Epithelial cell of esophagus (primary cell): ENCODE data around the gene CTSD.

Experiments used
- DNase-seq: peaks from one replicate; pipeline ENCODE4 v3.0.0; 2010; ENCODE audit warnings: low read depth
- H3K4me3 ChIP-seq: 2 replicates; pipeline ENCODE4 v1.5.1; 2011; ENCODE audit warnings: mild to moderate bottlenecking, low read length, control low read depth
- CTCF ChIP-seq: IDR thresholded peaks from 2 replicates; pipeline ENCODE4 v1.5.1; 2011; ENCODE audit warnings: low read depth, mild to moderate bottlenecking, low read length, control low read depth, inconsistent platforms; ENCODE audit not compliant: insufficient read depth; ENCODE audit errors: missing control alignments

Gene CTSD

GRCh38 chr11:1751999-1752906 is 11.5 kb downstream of the CTSD start:
- no peak for DNase-seq
- no peak overlapping the region for H3K4me3 ChIP-seq
- TF ChIP-seq CTCF = no peak

- no peak for TF ChIP-seq CTCF
- no peak for DNase-seq
- no peak overlapping the region for H3K4me3 ChIP-seq
Observed at GRCh38 chr11:1751531-1751921, 12.2 kb downstream of the CTSD start.

- TF ChIP-seq CTCF = no peak
- DNase-seq = no peak
- peak overlapping the region; percentile 83 for H3K4me3 ChIP-seq
Observed at GRCh38 chr11:1750840-1751530, 12.7 kb downstream of the CTSD start.

DNA sequence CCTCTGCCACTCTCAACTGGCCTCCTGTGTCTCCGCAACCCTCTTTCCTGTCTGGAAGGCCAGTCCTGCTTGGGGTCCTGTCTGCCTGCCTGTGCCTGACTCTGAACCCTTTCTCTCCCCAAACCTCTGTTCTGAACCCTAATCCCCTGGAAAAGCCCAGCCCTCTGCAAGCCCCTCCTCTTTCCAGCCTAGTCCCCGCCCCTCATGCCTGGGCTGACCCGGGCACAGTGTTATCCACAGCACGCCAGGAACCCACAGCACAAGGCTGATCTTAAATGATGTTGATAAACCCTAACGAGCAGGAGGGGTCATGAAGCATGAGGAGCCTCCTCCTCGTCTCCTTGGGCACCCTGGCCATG is 13.3 kb downstream of the CTSD start, which contains the start of gene IFITM10:
Gene IFITM10 (minus strand): TSS at position 115 of the 359 bp plus-strand sequence. CDS start 153 bp downstream, outside the sequence.
- peak within 1 kb of the TSS; percentile 83 for H3K4me3 ChIP-seq
- DNase-seq = peak; percentile 27
- TF ChIP-seq CTCF = no peak

DNA sequence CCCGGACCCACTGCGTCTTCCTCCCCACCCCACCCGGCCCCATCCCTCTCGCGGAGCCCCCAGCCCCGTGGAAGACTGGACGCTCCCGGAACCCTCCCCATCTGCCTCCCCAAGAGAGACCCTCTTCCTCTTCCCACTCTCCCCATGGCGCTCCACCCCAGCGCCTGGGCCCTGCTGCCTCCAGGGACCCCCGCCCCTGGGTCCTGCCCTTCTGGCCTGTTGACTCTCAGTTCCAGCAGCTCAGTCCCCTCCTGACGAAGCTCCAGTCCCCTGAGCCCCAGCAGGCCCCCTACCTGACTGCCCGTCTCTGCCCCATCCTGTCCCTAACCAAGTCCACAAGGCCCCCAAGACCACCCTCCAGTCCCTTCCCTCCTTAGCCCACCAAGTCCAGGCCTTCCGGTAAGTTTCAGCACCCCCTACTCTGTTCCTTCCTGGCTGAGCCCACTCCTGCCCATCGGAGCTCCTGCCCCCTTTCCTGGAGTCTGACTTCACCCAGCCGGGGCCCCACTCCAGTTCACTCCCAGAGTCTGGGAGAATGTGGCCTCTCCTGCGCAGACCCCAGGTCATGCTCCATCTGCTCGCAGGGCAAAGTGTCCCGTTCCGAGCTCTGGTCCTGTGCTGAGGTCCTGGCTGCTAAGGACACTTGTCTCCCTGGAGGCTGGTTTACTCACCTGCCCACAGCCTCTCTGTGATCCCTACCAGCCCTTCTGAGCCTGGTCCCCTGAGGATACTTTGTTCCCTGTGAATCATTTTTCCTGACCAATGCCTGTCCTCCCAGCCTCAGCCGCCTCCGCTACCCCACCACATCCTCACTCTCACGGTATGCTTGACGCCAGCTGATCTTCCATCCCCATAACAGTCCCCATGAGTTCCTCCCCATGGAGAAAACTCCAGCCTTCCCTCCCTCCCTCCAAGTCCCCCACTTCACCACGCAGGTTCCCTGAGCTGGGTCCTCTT is 14.1 kb downstream of the CTSD start:
- TF ChIP-seq CTCF = no peak
- DNase-seq = peak; percentile 75
- peak overlapping the region; percentile 83 for H3K4me3 ChIP-seq

DNA sequence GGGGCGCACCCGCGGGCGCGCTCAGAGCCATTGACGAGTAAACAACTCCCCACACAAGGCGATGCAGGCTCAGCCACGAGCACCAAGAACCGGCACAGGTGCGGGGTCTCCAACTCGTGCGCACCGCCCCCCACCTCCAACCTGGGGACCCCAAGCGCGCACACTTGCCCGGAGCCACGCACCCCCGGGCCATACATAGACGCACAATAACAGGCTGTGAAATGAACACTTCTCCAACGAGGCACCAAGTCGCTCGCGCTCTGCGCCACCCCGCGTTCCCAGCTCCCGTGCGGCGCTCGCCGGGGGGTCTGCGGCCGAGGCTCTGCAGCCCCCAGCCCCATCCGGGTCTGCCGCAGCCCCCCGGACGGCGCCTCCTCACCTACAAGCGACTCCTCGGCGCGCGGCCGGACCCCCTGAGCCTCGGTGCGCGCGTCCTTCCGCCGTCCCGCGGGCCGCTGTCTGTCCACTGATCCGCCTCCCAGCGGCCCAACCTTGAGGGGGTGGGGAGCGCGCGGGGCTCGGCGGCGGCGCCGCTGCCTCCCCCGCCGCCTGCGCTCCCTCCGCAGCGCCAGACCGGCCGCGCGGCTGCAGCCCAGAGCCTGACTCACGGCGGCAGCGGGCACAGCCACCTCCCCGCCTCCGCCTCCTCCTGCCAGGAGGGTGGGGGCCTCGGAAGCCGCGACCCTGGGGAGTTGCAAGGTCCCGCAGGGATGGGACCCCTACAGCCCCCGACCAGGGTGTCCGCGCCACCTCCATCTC is 14.9 kb downstream of the CTSD start:
- peak; percentile 51 for DNase-seq
- TF ChIP-seq CTCF = no peak
- H3K4me3 ChIP-seq = peak overlapping the region; percentile 83
